Measurements from ENCODE around the gene FAM120B.

FAM120B gene

DNA sequence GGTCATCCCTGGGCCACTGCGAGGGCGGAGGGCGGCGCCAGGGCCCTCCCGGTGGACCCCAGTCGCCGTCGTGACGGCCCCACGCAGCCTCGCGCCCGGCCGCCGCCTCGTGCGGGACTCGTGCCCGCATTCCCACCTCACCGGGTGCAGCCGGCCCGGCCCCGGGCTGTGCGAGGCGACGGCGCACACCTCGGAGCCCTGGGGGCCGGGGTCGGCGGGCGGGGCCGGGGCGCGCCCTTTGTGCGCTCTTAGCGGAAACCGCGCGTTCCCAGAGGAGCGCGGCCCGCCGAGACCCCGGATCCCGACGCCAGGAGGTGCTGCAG, 10.2 kb upstream of the FAM120B start:
- peaks cover 2% of the 10 kb centered on the region for H3K36me3 Mint-ChIP-seq (ENCODE audit: low read depth)
- peaks cover 86% of the 10 kb centered on the region for H3K27me3 Mint-ChIP-seq (ENCODE audit: low read depth)
- no peak overlapping the region for H3K4me3 Mint-ChIP-seq
- no peak overlapping the region for H3K27ac Mint-ChIP-seq
- H3K9me3 Mint-ChIP-seq: peaks cover under 1% of the 10 kb centered on the region
- H3K4me1 Mint-ChIP-seq (ENCODE audit: low read depth): peaks cover 16% of the 10 kb centered on the region

DNA sequence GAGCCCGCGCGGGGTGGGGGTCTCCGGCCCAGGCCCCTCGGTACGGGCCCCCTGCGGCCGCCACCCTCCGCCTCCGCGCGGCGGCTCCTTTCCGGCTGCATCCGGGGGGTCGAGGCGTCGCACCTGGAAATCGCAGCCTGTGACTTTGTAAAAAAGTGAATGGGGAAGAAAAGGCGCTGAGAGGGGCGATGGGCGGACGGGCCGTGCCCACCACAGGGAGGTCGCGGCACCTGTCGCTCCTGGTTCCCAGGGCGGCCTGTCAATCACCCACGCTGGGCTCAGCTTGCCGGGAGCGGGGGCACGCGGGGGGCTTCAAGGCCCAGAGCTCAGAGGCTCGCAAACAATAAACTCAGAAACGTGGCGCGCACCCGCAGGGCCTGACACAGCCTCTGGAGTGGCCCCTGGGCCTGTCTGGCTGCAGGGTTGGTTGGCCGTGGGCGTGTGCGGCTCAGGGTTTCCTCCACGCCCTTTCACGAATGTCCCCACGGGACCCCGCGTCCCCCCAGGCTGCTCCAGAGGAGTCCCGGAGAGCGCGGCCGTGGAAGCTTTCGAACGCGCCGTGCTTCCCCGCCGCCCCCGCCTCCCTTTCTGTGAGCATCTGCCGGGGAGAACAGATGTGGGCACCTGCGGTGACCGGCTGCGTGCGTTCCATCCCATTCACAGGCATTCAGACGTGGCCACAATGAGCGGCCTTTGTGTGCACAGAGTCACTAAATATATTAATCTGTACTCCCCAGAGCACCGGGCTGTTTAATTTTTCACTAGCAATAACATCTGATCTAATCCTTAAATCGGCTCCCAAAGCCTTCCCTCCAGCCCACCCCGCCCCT, 9.6 kb upstream of the FAM120B start:
- H3K27ac Mint-ChIP-seq: no peak overlapping the region
- H3K4me1 Mint-ChIP-seq (ENCODE audit: low read depth): peaks cover 13% of the 10 kb centered on the region
- H3K4me3 Mint-ChIP-seq: no peak overlapping the region
- peaks cover 4% of the 10 kb centered on the region for H3K9me3 Mint-ChIP-seq
- peaks cover 86% of the 10 kb centered on the region for H3K27me3 Mint-ChIP-seq (ENCODE audit: low read depth)
- peaks cover 3% of the 10 kb centered on the region for H3K36me3 Mint-ChIP-seq (ENCODE audit: low read depth)

DNA sequence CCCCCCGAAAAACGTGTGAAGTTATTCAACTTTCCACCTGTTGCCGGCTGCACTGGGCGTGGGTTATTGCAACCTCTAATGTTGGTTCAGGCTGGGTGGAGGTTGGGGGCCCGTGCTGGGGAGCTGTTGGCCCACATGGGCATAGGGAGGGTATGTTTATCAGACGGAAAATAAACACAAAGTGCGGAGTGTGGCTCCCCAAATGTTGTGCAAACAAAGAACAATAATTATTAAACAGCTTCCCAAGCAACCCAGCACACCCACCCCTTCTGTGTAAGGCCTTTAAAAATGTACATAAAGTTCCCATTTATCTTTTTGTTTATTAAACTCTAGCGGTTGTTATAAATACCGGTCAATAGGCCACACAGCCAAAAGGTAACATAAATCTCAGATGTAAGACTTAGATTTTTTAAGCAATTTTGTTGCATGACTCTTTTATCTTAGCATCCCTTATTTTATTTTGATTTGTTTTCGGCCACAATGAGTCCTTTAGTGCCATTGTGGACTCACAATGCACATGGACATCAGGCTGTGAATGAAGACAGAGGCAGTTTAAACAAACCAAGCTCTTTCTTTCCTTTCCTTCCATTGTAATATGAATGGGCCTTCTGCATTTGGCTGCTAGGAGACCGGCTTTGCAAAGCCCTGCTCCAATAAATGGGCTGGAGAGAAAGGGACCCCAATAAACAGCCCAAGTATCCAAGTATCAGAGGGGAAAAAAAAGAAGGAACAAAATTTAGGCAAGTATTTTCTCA, 8.8 kb upstream of the FAM120B start:
- H3K27ac Mint-ChIP-seq: no peak overlapping the region
- H3K27me3 Mint-ChIP-seq (ENCODE audit: low read depth): peaks cover 84% of the 10 kb centered on the region
- H3K4me1 Mint-ChIP-seq (ENCODE audit: low read depth): peaks cover 5% of the 10 kb centered on the region
- H3K9me3 Mint-ChIP-seq: peaks cover 4% of the 10 kb centered on the region
- H3K4me3 Mint-ChIP-seq: no peak overlapping the region
- H3K36me3 Mint-ChIP-seq (ENCODE audit: low read depth): peaks cover 3% of the 10 kb centered on the region

DNA sequence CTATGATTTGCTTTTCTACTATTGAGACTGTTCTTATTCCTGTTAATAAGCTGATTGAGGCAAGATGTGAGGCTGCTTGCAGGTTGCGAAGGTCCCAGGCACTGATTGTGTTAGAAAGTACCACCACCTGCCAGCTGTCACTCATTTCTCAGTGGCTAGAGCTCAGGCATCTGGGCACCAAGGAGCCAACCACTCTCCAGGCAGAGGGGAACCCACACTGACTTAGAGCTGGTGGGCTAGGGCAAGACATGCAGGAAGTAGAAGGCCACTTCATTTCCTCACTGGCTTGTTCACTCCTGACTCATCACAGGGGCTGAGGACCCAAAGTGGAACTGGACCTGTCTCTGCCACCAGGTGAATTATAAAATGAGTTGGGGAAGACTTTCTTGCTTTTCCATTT, 7.9 kb upstream of the FAM120B start:
- no peaks in the 10 kb centered on the region for H3K4me1 Mint-ChIP-seq (ENCODE audit: low read depth)
- no peak overlapping the region for H3K4me3 Mint-ChIP-seq
- H3K27ac Mint-ChIP-seq: no peak overlapping the region
- H3K36me3 Mint-ChIP-seq (ENCODE audit: low read depth): peaks cover 3% of the 10 kb centered on the region
- peaks cover 83% of the 10 kb centered on the region for H3K27me3 Mint-ChIP-seq (ENCODE audit: low read depth)
- H3K9me3 Mint-ChIP-seq: peaks cover 4% of the 10 kb centered on the region

DNA sequence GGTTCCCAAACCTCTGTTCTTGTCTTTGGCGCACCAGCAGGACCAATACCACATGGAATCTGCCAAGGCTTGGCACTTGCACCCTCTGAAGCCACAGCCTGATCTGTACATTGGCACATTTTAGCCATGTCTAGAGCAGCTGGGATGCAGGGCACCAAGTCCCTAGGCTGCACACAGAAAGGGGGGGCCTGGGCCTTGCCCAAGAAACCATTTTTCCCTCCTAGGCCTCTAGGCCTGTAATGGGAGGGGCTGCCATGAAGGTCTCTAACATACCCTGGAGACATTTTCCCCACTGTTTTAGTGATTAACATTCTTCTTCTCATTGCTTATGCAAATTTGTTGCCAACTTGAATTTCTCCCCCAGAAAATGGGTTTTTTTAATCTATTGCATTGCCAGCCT, 5.4 kb upstream of the FAM120B start:
- Mint-ChIP-seq H3K9me3 (peaks cover 4% of the 10 kb centered on the region), H3K36me3 (ENCODE audit: low read depth) (peaks cover 3% of the 10 kb centered on the region), H3K27ac (no peak overlapping the region), H3K4me1 (ENCODE audit: low read depth) (no peaks in the 10 kb centered on the region), H3K27me3 (ENCODE audit: low read depth) (peaks cover 74% of the 10 kb centered on the region), H3K4me3 (no peak overlapping the region)

DNA sequence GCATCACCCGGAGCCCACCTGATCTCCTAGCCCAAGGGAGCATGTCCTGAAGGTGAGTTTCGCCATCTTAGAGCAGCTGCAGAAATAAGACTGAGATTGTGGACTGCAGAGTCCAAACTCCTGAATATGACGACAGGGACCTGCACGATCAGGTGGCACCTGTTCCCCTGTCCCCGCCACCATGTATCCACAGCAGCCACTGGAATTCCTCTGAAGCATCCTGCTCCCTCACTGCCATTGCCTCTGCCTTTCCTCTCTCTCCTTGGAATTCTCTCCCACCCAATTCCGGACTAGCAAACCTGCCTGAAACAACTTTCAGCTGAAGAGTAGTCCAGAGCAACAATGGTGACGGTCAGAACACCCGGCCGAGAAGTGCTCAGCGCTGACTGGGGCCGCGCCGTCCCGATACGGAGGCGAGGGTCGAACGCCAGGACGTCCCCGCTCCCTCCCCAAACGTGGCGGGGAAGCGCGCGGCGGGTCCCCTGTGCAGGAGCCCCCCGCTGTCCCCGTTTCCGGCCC, 694 bp upstream of the FAM120B start:
- Mint-ChIP-seq H3K4me3 (peak overlapping the region; percentile 54), H3K27ac (no peak overlapping the region)

GRCh38 chr6:170307080-170307545, 555 bp downstream of the FAM120B start:
- Mint-ChIP-seq H3K27ac (peak overlapping the region; percentile 97), H3K9me3 (no peaks in the 10 kb centered on the region), H3K4me1 (ENCODE audit: low read depth) (peaks cover 31% of the 10 kb centered on the region), H3K27me3 (ENCODE audit: low read depth) (peaks cover 30% of the 10 kb centered on the region), H3K4me3 (peak overlapping the region; percentile 99), H3K36me3 (ENCODE audit: low read depth) (peaks cover 15% of the 10 kb centered on the region)

More for the DNA sequence above, 694 bp upstream of the FAM120B start:
- Mint-ChIP-seq H3K4me1 (ENCODE audit: low read depth) (peaks cover 26% of the 10 kb centered on the region), H3K36me3 (ENCODE audit: low read depth) (peaks cover 18% of the 10 kb centered on the region), H3K9me3 (peaks cover 4% of the 10 kb centered on the region), H3K27me3 (ENCODE audit: low read depth) (peaks cover 37% of the 10 kb centered on the region)

DNA sequence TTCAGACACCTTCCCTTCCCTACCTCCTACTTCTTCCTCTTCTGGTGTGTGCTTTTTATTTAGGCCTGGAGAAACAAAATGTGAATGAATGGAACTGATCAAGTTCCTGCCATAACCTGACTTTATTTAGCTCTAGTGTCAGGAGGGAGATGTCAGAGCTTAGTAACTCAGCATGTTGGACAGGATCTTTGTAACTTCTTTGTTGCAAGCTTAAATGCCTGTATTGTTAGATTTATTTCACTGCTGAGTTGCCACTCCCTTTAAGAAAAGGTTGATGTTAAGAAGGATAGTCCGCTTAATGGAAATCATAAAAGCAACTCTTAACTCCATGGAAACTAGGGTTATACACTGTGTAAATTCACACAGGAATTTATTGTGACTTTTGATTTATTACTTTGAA, 2.2 kb downstream of the FAM120B start:
- Mint-ChIP-seq H3K9me3 (no peaks in the 10 kb centered on the region), H3K4me1 (ENCODE audit: low read depth) (peaks cover 39% of the 10 kb centered on the region), H3K27ac (no peak overlapping the region)

DNA sequence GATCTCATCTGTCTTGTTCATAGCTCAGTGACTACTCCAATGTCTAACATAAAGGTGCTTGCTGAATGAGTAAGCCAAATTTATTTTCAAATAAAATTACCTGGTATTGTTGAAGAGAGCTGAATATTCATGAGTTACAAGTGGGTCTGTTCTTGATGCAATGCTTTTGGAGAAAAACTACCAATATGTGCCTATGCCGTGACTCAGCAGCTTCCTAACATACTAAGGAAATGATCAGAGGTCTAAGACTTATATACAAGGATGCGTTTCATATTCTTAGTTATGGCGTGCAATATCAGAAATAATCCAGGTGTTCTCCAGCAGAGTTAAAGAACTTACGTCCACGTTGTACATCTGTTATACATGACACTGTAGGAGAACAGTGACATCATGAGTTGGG, 5.1 kb downstream of the FAM120B start:
- H3K4me3 Mint-ChIP-seq: no peak overlapping the region
- H3K27ac Mint-ChIP-seq: no peak overlapping the region
- peaks cover 43% of the 10 kb centered on the region for H3K4me1 Mint-ChIP-seq (ENCODE audit: low read depth)
- no peaks in the 10 kb centered on the region for H3K27me3 Mint-ChIP-seq (ENCODE audit: low read depth)
- peaks cover 20% of the 10 kb centered on the region for H3K36me3 Mint-ChIP-seq (ENCODE audit: low read depth)
- H3K9me3 Mint-ChIP-seq: no peaks in the 10 kb centered on the region

More for the DNA sequence above, 2.2 kb downstream of the FAM120B start:
- H3K4me3 Mint-ChIP-seq: peak overlapping the region; percentile 75
- H3K36me3 Mint-ChIP-seq (ENCODE audit: low read depth): peaks cover 19% of the 10 kb centered on the region
- H3K27me3 Mint-ChIP-seq (ENCODE audit: low read depth): peaks cover 16% of the 10 kb centered on the region

DNA sequence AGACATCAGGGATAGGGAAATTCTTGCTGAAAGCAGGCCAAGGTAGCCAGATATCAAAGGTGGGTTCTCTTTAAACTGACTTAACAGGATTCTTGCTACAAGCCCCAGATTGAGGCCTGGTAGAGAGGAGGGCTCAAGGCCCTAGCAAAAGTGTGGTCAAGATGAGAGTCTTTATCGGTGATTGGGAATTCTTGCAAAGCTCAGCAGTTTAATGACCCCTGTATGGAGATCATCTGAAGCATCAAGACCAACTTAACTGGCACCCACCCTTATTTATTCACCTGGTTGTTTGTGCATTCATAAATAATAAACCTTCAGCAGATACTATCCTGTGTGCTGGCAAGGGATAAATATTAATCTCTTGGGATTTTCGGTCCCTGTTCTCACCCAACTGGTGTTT, 6.3 kb downstream of the FAM120B start:
- Mint-ChIP-seq H3K27ac (no peak overlapping the region), H3K4me1 (ENCODE audit: low read depth) (peaks cover 35% of the 10 kb centered on the region), H3K36me3 (ENCODE audit: low read depth) (peaks cover 20% of the 10 kb centered on the region), H3K9me3 (no peaks in the 10 kb centered on the region), H3K4me3 (no peak overlapping the region), H3K27me3 (ENCODE audit: low read depth) (no peaks in the 10 kb centered on the region)

DNA sequence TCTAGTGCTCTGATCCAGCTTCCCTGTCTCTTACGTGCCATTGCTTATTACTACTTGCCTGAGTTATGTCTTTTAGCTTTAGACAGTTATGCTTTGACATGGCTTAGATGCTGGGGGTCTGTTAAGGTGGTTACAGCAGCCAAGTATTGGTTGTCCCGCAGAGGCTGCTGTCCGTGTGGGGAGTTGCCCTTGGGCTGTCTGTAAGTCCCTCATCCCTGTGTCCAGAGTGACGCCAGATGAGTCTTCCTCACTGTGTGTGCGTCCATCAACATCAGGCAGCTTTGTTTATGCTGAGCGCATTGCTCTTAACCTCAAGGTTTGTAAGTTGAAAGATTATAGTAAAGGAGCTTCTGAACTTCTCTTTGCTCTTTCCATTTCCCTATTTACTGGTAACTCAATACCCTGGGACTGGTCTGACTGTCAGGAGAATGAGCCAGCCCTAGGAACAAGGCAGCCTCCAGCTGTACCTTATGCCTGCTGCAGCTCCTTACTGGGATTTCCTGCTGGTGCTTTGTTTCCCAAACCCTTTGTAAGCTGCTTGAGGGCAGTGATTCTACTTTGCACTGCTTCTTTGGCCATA, 7.2 kb downstream of the FAM120B start:
- Mint-ChIP-seq H3K4me3 (no peak overlapping the region), H3K4me1 (ENCODE audit: low read depth) (peaks cover 27% of the 10 kb centered on the region), H3K27ac (no peak overlapping the region), H3K9me3 (no peaks in the 10 kb centered on the region), H3K36me3 (ENCODE audit: low read depth) (peaks cover 17% of the 10 kb centered on the region), H3K27me3 (ENCODE audit: low read depth) (no peaks in the 10 kb centered on the region)

GRCh38 chr6:170314983-170315382, 8.4 kb downstream of the FAM120B start:
- Mint-ChIP-seq H3K27me3 (ENCODE audit: low read depth) (no peaks in the 10 kb centered on the region), H3K27ac (no peak overlapping the region), H3K36me3 (ENCODE audit: low read depth) (peaks cover 24% of the 10 kb centered on the region), H3K9me3 (no peaks in the 10 kb centered on the region), H3K4me1 (ENCODE audit: low read depth) (peaks cover 23% of the 10 kb centered on the region), H3K4me3 (no peak overlapping the region)

- Mint-ChIP-seq H3K9me3 (no peaks in the 10 kb centered on the region), H3K4me1 (ENCODE audit: low read depth) (peaks cover 20% of the 10 kb centered on the region), H3K27me3 (ENCODE audit: low read depth) (no peaks in the 10 kb centered on the region), H3K36me3 (ENCODE audit: low read depth) (peaks cover 32% of the 10 kb centered on the region), H3K4me3 (no peak overlapping the region), H3K27ac (no peak overlapping the region)
These were observed 9.5 kb downstream of the FAM120B start for GRCh38 chr6:170316071-170316470.

DNA sequence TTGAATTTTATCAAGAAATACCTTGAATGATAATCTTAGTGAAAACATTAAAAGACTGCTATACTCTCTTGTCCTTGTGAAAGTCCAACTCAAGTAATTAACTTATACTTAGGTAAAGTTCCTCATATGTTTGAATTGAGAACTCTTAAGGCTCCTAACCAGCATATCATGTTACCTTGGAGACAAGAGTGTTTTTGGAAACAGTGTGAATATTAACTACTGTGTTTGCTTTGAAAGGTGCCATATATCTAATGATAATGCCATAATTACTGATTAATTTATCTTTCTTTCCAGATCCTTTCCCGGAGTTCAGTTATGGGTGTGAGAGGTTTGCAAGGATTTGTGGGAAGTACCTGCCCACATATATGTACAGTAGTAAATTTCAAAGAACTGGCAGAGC, 10.5 kb downstream of the FAM120B start:
- H3K27me3 Mint-ChIP-seq (ENCODE audit: low read depth): no peaks in the 10 kb centered on the region
- no peak overlapping the region for H3K4me3 Mint-ChIP-seq
- H3K4me1 Mint-ChIP-seq (ENCODE audit: low read depth): peaks cover 17% of the 10 kb centered on the region
- H3K36me3 Mint-ChIP-seq (ENCODE audit: low read depth): peaks cover 34% of the 10 kb centered on the region
- no peak overlapping the region for H3K27ac Mint-ChIP-seq
- H3K9me3 Mint-ChIP-seq: no peaks in the 10 kb centered on the region

Data from T-helper 1 cell treated with Interleukin-12 subunit alpha and Interleukin-12 subunit beta and Interleukin-4 antibody, amounts not matched to agents 30 μg/mL and 1 μg/mL, for 36 hours (primary cell).